Amniotic epithelial cell (primary cell): ENCODE results near the gene ZPBP2.
"Not testable (repeated sequence)": the region's sequence is repeated elsewhere in the genome, so short reads cannot be mapped to it uniquely, and the experiment has no call there.

ENCODE experiments used
- DNase-seq: peaks from one replicate; pipeline ENCODE4 v3.0.0-alpha.2; 2010; ENCODE audit warnings: low read depth

Gene ZPBP2

DNA sequence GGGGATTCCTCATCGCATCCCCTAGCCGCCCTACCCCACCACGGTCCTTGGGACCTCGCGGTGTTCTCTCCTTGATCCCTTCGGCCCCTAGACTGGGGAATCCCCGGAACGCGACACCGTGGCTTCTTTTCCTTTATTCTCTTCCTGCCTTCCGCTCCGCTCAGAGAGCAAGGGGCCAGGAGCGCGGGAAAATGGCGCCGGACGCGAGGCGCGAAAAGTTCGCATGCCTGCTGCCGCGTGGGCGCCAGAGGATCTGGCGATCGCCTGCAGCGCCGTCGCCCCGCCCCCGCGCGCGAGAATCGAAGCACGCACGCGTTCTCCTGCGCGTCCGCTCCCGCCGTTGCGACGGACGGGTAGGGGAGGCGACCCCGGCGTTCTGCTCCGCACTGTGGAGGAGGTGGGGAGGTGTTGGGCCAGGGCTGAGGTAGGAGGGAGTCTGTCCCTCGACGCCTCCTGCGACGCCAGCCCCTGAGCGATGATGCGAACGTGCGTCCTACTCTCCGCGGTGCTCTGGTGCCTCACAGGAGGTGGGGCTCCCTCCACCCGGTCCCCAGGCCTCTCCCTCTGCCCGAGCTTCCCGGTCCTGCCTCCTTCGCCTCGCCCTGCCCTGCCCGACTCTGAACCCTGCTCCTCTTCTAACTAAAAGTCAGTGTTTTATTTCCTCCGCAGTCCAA is at the start of gene ZPBP2:
Gene ZPBP2, plus strand, starts transcription at position 323 of the 674 bp plus-strand sequence. Its CDS starts 153 bp downstream, at position 476.
- DNase-seq: no peak

DNA sequence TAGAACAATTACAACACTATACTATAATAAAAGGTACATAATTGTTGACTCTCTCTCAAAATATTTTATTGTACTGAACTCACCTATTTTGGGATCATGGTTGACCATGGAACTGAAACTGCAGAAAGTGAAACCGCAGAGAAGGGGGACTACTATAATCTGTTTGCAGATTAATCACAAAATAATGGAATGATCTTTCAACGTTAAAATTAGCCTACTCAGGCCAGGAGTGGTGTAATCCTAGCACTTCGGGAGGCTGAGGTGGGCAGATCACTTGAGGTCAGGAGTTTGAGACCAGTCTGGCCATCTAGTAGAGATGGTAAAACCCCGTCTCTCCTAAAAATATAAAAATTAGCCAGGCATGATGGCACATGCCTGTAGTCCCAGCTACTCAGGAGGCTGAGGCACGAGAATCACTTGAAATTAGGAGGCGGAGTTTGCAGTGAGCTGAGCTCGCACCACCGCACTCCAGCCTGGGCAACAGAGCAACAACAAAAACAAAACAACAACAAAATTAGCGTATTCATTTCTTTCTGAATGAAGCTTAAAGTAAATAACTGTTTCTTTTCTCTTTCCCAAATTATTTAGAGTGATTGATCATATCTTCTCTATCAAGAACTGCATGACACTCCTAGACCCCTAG is 49.5 kb upstream of the ZPBP2 start:
- DNase-seq: no peak

GRCh38 chr17:39820541-39820940 is 47.5 kb upstream of the ZPBP2 start:
- no peak for DNase-seq

DNA sequence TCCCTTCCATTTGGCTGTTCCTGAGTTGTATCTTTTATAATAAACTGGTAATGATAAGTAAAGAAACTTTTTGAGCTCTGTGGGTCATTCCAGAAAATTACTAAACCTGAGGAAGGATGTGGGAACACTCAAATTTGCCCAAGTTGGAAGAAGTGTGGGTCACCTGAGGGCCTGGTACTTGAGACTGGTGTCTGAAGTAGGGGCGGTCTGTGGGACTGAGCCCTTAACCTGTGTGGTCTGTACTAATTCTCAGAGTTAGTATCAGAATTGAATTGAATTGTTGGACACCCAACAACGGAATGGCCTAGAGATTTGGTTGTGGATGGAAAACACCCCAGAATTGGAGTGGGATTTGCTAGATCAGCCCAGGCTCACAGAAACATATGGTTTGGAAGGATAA is 47.0 kb upstream of the ZPBP2 start:
- no peak for DNase-seq

- no peak for DNase-seq
These were observed 46.0 kb upstream of the ZPBP2 start for GRCh38 chr17:39822051-39822451.

DNA sequence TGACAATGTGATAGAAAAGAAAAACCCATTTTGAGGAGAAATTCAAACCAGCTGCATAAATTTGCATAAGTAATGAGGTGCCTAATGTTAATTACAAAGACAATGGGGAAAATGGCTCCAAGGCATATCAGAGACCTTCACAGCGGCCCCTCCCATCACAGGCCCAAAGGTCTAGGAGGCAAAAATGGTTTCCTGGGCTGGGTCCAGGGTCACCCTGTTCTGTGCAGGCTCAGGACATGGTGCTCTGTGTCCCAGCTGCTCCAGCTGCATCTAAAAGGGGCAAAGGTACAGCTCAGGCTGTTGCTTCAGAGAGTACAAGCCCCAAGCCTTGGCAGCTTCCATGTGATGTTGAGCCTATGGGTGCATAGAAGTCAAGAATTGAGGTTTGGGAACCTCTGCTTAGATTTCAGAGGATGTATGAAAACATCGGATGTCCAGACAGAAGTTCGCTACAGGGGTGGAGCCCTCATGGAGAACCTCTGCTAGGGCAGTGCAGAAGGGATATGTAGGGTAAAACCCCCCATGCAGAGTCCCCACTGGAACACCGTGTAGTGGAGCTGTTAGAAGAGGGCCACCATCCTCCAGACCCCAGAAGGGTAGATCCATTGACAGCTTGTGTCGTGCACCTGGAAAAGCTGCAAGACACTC is 44.5 kb upstream of the ZPBP2 start:
- no peak for DNase-seq

- DNase-seq: no peak
These were observed 41.7 kb upstream of the ZPBP2 start for GRCh38 chr17:39826334-39826733.

GRCh38 chr17:39828443-39828842 is 39.6 kb upstream of the ZPBP2 start:
- DNase-seq: no peak

DNA sequence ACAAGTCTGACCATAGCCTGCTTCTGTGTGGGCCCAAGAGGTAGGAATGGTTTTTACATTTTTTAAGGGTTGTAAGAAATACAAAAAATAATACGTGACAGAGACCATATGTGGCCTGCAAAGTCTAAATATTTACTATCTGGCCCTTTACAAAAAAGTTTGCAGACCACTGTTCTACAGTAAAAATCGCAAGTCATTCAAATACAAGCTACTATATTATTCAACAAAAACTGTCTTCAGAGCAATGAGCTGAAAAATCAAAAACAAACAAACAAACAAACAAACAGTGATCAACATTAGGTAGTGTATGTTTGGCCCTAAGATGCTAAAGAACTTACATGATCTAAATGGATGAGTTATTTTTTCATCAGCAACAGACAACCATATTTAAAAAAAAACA is 36.4 kb upstream of the ZPBP2 start:
- DNase-seq: no peak

GRCh38 chr17:39834017-39834416 is 34.0 kb upstream of the ZPBP2 start:
- no peak for DNase-seq

DNA sequence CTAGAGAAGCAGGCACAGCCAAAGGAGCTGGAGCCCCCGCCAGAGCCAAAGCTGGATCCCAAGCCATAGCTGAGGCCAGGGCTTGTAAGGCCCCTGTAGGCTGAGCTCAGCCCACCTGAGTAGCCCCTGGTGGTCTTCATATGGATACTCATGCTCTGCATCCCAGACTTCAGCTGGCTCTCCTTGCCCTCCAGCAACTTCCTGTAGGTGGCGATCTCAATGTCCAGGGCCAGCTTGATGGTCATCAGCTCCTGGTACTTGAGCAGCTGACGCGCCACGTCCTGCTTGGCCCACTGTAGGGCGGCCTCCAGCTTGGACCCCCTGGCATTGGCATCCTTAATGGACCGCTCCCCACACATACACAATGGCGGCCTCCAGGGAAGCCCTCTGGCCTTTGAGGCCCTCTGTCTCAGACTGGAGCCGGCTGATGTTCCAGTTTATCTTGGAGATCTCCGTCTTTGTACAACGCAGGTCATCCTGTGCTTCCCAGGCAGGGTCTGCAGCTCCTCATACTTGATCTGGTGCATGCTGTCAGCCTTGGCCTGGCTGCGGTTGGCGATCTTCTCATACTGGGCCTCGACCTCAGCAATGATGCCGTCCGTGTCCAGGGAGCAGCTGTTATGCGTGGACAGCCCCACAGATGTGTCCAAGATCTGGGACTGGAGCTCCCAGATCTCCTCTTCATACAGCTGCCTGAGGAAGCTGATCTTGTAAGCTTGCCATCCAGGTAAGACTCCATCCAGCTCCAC is 32.8 kb upstream of the ZPBP2 start:
- DNase-seq: no peak

GRCh38 chr17:39836117-39836516 is 31.9 kb upstream of the ZPBP2 start:
- DNase-seq: no peak

GRCh38 chr17:39838057-39838456 is 29.9 kb upstream of the ZPBP2 start:
- no peak for DNase-seq

GRCh38 chr17:39838784-39839183 is 29.2 kb upstream of the ZPBP2 start:
- no peak for DNase-seq

DNA sequence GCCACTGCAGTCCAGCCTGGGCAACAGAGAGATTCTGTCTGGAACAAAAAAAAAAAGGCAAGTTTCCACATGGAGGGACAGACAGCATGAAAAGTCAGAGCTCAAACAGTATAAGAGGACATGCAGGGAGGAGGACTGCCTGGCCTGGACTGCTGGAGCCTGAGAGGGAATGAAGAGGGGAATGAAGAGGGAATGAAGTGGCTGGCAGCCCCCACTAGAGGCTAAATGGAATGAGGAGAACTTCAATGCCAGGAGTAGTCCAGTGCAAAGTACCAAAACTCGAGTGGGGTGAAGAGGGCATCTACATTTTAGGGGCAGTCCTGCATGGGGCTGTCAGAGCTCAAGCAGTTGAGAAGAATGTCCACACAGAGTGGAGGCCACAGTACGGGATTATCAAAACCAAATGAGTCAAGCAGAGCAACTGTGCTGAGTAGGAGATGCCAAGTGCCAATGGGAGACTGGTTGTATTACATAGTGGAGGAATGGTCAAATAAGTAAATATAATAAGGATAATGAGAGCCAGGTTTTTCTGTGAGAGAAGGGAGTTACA is 26.8 kb upstream of the ZPBP2 start:
- DNase-seq: no peak

GRCh38 chr17:39845052-39845846 is 22.8 kb upstream of the ZPBP2 start:
- DNase-seq: peak; percentile 68

- no peak for DNase-seq
These were observed 21.8 kb upstream of the ZPBP2 start for GRCh38 chr17:39846205-39846604.

GRCh38 chr17:39848600-39848999 is 19.4 kb upstream of the ZPBP2 start:
- no peak for DNase-seq

GRCh38 chr17:39850186-39850585 is 17.8 kb upstream of the ZPBP2 start:
- DNase-seq: not testable (repeated sequence)

DNA sequence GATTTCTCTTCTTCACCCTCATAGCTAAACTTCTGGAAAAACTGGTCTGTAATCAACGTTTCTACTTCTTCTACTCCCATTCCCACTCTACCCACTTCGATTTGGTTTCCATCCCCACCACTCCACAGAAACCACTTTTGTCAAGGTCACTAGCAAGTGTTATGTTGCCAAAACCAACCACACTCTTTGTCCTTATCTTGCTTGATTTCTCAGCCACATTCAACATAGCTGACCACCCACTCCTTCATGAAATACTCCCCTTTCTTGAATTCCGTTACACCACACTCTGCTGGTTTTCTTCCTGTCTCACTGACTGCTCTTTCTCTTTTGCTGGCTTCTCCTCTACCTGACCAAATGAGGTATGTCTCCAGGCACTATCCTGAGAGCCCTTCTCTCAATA is 15.8 kb upstream of the ZPBP2 start:
- DNase-seq: peak; percentile 72

DNA sequence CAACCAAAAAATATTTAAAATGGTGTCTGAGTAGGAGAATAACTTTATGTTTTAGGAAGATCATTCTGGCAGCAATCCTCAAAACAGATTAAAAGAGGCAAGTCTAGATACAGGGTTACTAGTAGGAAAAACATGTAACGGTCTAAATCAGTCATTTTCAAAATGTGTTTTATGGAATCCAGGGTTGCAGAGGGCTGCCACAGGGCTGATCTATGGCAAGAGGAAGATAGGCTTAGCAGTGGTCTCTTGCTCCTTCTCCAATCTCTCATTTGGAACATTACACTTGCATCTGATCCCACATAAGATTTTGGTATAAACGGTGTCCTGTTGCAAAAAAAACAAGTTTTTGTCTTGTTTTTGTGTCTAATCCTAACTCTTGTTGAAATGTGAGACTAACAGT is 13.1 kb upstream of the ZPBP2 start:
- DNase-seq: no peak
